HCT116 (cell line): ENCODE results near the gene SPHK1. TPM values are rescaled to one million over a fixed set of nuclear protein-coding genes. Genes with fewer than 3 reads are reported as not detected.

Experiments
- ATAC-seq: fragments of 200-7000 bp; cut with Tn5 transposase; 2 replicates; pipeline ENCODE4 v1.9.1; 2020; ENCODE audit warnings: mild to moderate bottlenecking, moderate library complexity
- BruUV-seq: library from RNA; stranded (reverse); fragments of 400-500 nt; replicated peaks from 2 replicates; lab custom pipeline; 2021; lab: Mats Ljungman, UMichigan
- CTCF ChIA-PET: fragments of 300-600 bp; sonication (Branson Sonifier 250); formaldehyde crosslinking; loops from one replicate; lab custom pipeline; 2021; ENCODE audit warnings: antibody characterized with exemption; lab: Charles Lee
- POLR2A ChIA-PET: fragments of 300-600, 350-600 bp; sonication (Branson Sonifier 250); formaldehyde crosslinking; loops from one replicate; lab custom pipeline; 2021; ENCODE audit warnings: antibody characterized with exemption; lab: Charles Lee
- RAD21 ChIA-PET, 2 experiments: fragments of 300-600 bp; sonication (Branson Sonifier 250); formaldehyde crosslinking; loops; one replicate each; lab custom pipeline; 2023; ENCODE audit warnings: low total read pairs in 2 of 2; ENCODE audit not compliant: uncharacterized antibody in 2 of 2, unreplicated experiment in 2 of 2, low non-redundant PET in 1 of 2; lab: Charles Lee
- DNase-seq: peaks from one replicate; pipeline ENCODE4 v3.0.0-alpha.2; 2010; ENCODE audit warnings: low read depth, low spot score
- H2AFZ ChIP-seq: fragments of 200-600 bp; shearing (Covaris generic), sonication (generic); 2 replicates; pipeline ENCODE4 v1.6.1; 2017; ENCODE audit warnings: low read depth, mixed run types, mixed read lengths, antibody characterized with exemption, low read length; ENCODE audit not compliant: poor library complexity, severe bottlenecking
- H3K27ac ChIP-seq: 2 replicates; pipeline ENCODE4 v1.5.1; 2012; ENCODE audit warnings: low read depth, low read length
- H3K27me3 ChIP-seq: fragments of 200-600 bp; sonication (generic); 2 replicates; pipeline ENCODE4 v1.6.1; 2016; ENCODE audit warnings: mixed run types, low read length, mixed read lengths; ENCODE audit not compliant: insufficient read depth
- H3K36me3 ChIP-seq, 2 experiments: fragments of 200-500 bp in 1 of 2; fragments of 200-600 bp in 1 of 2; sonication (Bioruptor generic) in 1 of 2; sonication (generic) in 1 of 2; 2 replicates each; pipeline versions ENCODE4 v1.5.1 to v1.6.1; 2014 to 2016; ENCODE audit warnings: low read length in 2 of 2, inconsistent platforms in 1 of 2, mixed read lengths in 1 of 2, mixed run types in 1 of 2; ENCODE audit not compliant: insufficient read depth in 2 of 2, control insufficient read depth in 1 of 2
- H3K4me1 ChIP-seq, 2 experiments: fragments of 200-600 bp in 1 of 2; sonication (generic) in 1 of 2; 2 replicates each; pipeline versions ENCODE4 v1.5.1 to v1.6.1; 2012 to 2017; ENCODE audit warnings: low read length in 2 of 2, inconsistent platforms in 1 of 2, mild to moderate bottlenecking in 1 of 2, mixed read lengths in 1 of 2, mixed run types in 1 of 2, moderate library complexity in 1 of 2; ENCODE audit not compliant: insufficient read depth in 2 of 2, control insufficient read depth in 1 of 2
- H3K4me2 ChIP-seq: fragments of 200-600 bp; sonication (generic); 2 replicates; pipeline ENCODE4 v1.6.1; 2017; ENCODE audit warnings: mixed run types, low read length, mixed read lengths
- H3K4me3 ChIP-seq, 2 experiments: fragments of 200-600 bp in 1 of 2; sonication (generic) in 1 of 2; replicated peaks in 1 of 2; 2 replicates each; pipeline ENCODE4 v1.5.1; 2011 to 2016; ENCODE audit warnings: low read length in 2 of 2, control low read depth in 1 of 2, low read depth in 1 of 2, mild to moderate bottlenecking in 1 of 2, mixed read lengths in 1 of 2, mixed run types in 1 of 2
- H3K79me2 ChIP-seq: fragments of 200-600 bp; sonication (generic); 2 replicates; pipeline ENCODE4 v1.6.1; 2017; ENCODE audit warnings: mild to moderate bottlenecking, mixed run types, low read length, moderate library complexity, mixed read lengths; ENCODE audit not compliant: insufficient read depth
- H3K9ac ChIP-seq: fragments of 200-600 bp; sonication (generic); 2 replicates; pipeline ENCODE4 v1.6.1; 2016; ENCODE audit warnings: low read length, mixed read lengths
- H3K9me2 ChIP-seq: fragments of 200-600 bp; sonication (generic), shearing (Covaris generic); 2 replicates; pipeline ENCODE4 v1.6.1; 2017; ENCODE audit warnings: mixed run types, mild to moderate bottlenecking, moderate library complexity; ENCODE audit not compliant: insufficient read depth
- H3K9me3 ChIP-seq, 2 experiments: fragments of 200-500 bp in 1 of 2; fragments of 200-600 bp in 1 of 2; sonication (Bioruptor generic) in 1 of 2; sonication (generic) in 1 of 2; 2 replicates each; pipeline ENCODE4 v1.6.1; 2014 to 2017; ENCODE audit warnings: low read length in 2 of 2, mixed read lengths in 2 of 2, inconsistent platforms in 1 of 2, low read depth in 1 of 2, mild to moderate bottlenecking in 1 of 2, mixed run types in 1 of 2, moderate library complexity in 1 of 2; ENCODE audit not compliant: control insufficient read depth in 1 of 2, insufficient read depth in 1 of 2
- H4K20me1 ChIP-seq: fragments of 200-600 bp; sonication (generic), shearing (Covaris generic); 2 replicates; pipeline ENCODE4 v1.6.1; 2017; ENCODE audit warnings: mixed run types, mild to moderate bottlenecking, moderate library complexity; ENCODE audit not compliant: insufficient read depth
- EGR1 ChIP-seq: IDR thresholded peaks from 2 replicates; pipeline ENCODE4 v1.6.1; 2012; ENCODE audit warnings: low read depth
- EZH2 ChIP-seq: fragments of 200-600 bp; sonication (generic); IDR thresholded peaks from 2 replicates; pipeline ENCODE4 v1.6.1; 2017; ENCODE audit warnings: antibody characterized with exemption, mixed run types
- EZH2phosphoT487 ChIP-seq: fragments of 200-600 bp; IDR thresholded peaks from 2 replicates; pipeline ENCODE4 v1.6.1; 2018; ENCODE audit warnings: antibody characterized with exemption, borderline replicate concordance
- RAD21 ChIP-seq: IDR thresholded peaks from 2 replicates; pipeline ENCODE4 v1.6.1; 2012; ENCODE audit warnings: low read depth, mild to moderate bottlenecking
- SIN3A ChIP-seq: IDR thresholded peaks from 2 replicates; pipeline ENCODE4 v1.6.1; 2012; ENCODE audit warnings: low read depth
- SRF ChIP-seq: IDR thresholded peaks from 2 replicates; pipeline ENCODE4 v1.6.1; 2012; ENCODE audit warnings: low read depth
- ZNF274 ChIP-seq: fragments of 200-500 bp; sonication (Bioruptor generic); IDR thresholded peaks from 2 replicates; pipeline ENCODE4 v1.6.1; 2014; ENCODE audit warnings: mild to moderate bottlenecking, low read depth, low read length, inconsistent platforms
- intact Hi-C: fragments of 100-400 bp; cut with micrococcal nuclease; formaldehyde crosslinking; loops from 2 replicates; pipeline ENCODE4 v1.10.0; 2022
- total RNA-seq: library from RNA; stranded (reverse); gene quantifications from one replicate; pipeline ENCODE4 v1.2.1, GENCODE V29; 2021; ENCODE audit not compliant: unreplicated experiment
- TF ChIP-seq, protein P1 (sequence below): IDR thresholded peaks from 2 replicates; pipeline ENCODE4 v1.6.1; 2012

SPHK1 gene
- total RNA-seq, 1 experiment from 2014 or later: 4.6 TPM

DNA sequence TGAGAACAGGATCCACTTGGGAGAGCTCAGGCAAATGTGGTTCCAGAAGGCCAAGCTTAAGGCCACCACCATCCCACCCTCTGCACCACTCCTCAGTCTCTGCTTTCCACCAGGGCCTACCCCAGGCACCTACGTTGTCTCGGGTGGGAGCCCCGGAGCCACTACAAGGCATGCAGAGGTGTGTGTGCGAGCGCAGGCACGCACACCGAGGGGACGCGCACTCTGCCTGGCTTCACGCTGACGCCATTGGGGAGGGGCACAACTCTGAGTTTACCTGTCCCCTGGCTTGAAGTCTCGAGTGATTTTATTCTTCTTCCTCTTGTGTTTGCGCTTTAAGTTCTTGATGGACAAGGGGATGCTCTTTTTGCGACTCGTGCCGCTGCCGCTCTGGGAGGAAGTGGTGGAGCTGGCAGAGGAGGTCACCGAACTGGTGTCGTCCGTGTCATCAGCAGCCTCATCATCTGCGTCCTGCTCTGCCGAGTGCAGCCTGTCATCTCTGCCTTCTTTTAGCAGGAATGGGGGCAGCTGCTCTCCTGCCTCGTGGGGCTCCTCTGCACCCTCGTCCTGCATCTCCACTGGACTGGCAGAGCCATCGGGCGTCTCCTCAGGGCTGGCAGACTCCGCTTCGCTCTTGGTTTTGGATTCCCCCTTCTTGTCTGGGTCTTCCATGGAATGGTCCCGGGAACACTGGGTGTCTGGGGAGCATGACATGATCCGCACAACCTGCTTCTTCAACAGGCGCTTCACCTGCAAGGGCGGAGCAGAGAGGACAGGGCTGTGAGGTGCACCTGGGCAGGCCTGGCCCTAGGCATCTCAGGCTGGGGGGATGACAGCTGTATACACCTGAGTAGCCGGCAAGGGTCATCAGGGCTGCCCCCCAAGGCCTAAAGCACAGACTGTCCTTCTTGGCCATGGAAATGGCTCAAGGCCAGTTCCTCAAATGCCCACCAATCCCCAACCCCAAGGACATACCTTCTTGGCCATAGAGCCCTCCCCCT is 15.1 kb downstream of the SPHK1 start:
- Histone ChIP-seq H3K9ac (no peak overlapping the region), H3K36me3 (peaks cover 60 to 66% of the 10 kb centered on the region in 2 experiments; a peak in 3 of 4 replicates)
- POLR2A ChIA-PET: no interaction called here
- RAD21 ChIA-PET: interaction anchor here in 1 of 2 experiments (1.8 kb wide), 1 partner anchor 59 kb away, joined by 7 read pairs; no protein-coding TSS in a partner anchor
- TF ChIP-seq EGR1: no peak
- no peak for TF ChIP-seq SRF
- TF ChIP-seq, all 23 proteins: peak for 0
- no peak overlapping the region for H2AFZ ChIP-seq
- intact Hi-C loops: loop anchor here (2.0 kb wide), 1 partner anchor 29 kb away; no protein-coding TSS in a partner anchor
- H3K4me2 ChIP-seq: no peak overlapping the region
- no peak overlapping the region for H3K27ac ChIP-seq
- CTCF ChIA-PET: interaction anchor here (1.2 to 3.9 kb wide), 10 partner anchors 9 to 120 kb away, joined by 3 to 64 read pairs (median 14); partner anchors contain the start of genes PRPSAP1 and SPHK1
- peaks cover 4% of the 10 kb centered on the region; the same call in 1 of the 2 replicates for H4K20me1 ChIP-seq
- H3K4me1 ChIP-seq: no peaks in the 10 kb centered on the region
- no peak overlapping the region for H3K4me3 ChIP-seq
- DNase-seq: no peak
- no peaks in the 10 kb centered on the region for H3K9me3 ChIP-seq
- H3K27me3 ChIP-seq: no peaks in the 10 kb centered on the region
- no peaks in the 10 kb centered on the region for H3K9me2 ChIP-seq
- no peak for ATAC-seq
- H3K79me2 ChIP-seq: no peaks in the 10 kb centered on the region; the same call in 1 of the 2 replicates
- BruUV-seq: TSS peak; percentile 18

DNA sequence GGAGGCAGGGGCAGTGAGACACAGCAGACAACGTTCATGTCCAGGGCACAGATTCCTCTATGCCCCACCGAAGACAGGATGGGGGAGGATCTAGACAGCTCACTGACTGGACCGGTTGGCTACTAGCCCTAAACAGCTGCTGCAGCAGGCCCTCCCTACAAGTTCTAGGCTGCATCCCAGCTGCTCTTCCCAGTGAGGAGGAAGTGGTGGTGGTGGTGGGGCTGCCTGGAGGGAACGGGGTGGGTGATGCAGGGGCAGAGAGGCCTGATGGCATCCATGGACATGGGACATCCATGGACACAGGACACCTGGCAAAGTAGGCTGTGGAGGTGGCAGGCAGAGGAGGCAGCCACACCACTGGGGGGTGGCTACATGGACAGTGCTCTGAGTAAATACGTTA is 18.3 kb downstream of the SPHK1 start:
- TF ChIP-seq, protein P1, sequence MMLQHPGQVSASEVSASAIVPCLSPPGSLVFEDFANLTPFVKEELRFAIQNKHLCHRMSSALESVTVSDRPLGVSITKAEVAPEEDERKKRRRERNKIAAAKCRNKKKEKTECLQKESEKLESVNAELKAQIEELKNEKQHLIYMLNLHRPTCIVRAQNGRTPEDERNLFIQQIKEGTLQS: no peak
- TF ChIP-seq EZH2phosphoT487 (no peak), EZH2 (no peak), RAD21 (no peak), ZNF274 (no peak), SIN3A (no peak)
- no peak overlapping the region for H3K4me2 ChIP-seq
- intact Hi-C loops: no loop called here
- H3K9me2 ChIP-seq: no peaks in the 10 kb centered on the region
- POLR2A ChIA-PET: no interaction called here
- H4K20me1 ChIP-seq: peaks cover 2% of the 10 kb centered on the region; the same call in 1 of the 2 replicates
- no peaks in the 10 kb centered on the region for H3K27me3 ChIP-seq
- DNase-seq (no peak), ATAC-seq (no peak)
- CTCF ChIA-PET: interaction anchor here (1.7 kb wide), 1 partner anchor 17 kb away, joined by 3 read pairs; no protein-coding TSS in a partner anchor
- no peak overlapping the region for H3K4me3 ChIP-seq
- no peaks in the 10 kb centered on the region for H3K4me1 ChIP-seq
- RAD21 ChIA-PET: no interaction called here
- H3K36me3 ChIP-seq: peaks cover 49 to 50% of the 10 kb centered on the region in 2 experiments; a peak in 3 of 4 replicates
- no peak overlapping the region for H2AFZ ChIP-seq
- no peak overlapping the region for H3K9ac ChIP-seq
- no TSS peak for BruUV-seq
- peaks cover 22% of the 10 kb centered on the region for H3K79me2 ChIP-seq
- no peaks in the 10 kb centered on the region for H3K9me3 ChIP-seq
- H3K27ac ChIP-seq: no peak overlapping the region
